Limb (tissue), 2 donors: ENCODE measurements around the gene ZCCHC2.

Experiments used
- DNase-seq, 2 donors: peaks; one replicate each; pipeline ENCODE4 v3.0.0-alpha.2; 2016; ENCODE audit errors: extremely low spot score in 2 of 2

ZCCHC2 gene

GRCh38 chr18:62510789-62511188 is 12.0 kb upstream of the ZCCHC2 start:
- DNase-seq: no peak

DNA sequence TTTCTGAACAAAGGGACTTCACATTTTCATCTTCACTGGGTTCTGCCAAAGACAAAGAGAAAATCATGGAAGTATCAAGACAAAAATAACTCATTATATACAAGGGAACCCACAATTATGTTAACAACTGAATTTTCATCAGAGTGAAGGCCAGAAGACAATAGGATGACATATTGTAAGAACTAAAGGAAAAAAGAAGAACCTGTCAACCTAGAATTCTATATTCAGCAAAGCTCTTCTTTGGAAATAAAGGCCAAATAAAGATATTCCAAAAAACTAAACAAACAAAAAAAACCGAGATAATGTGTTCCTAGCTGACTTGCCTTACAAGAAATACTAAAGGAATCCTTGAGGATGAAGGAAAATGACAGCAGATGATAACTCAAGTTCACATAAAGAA is 10.3 kb upstream of the ZCCHC2 start:
- no peak for DNase-seq

DNA sequence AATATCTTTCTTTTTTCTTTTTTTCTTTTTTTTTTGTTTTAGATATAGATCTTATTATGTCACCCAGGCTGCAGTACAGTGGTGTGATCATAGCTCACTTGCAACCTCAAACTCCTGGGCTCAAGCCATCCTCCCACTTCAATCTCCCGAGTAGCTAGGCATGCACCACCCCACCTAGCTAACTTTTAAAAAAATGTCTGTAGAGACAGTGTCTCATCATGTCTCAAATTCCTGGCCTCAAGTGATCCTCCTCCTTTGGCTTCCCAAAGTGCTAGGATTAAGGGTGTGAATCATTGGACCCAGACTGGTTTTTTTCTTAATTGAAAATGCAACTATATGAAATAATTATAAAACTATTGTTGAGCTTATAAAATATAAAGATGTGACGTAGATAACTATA is 9.8 kb upstream of the ZCCHC2 start:
- DNase-seq: no peak

GRCh38 chr18:62514570-62514969 is 8.3 kb upstream of the ZCCHC2 start:
- no peak for DNase-seq

- DNase-seq: no peak
These were observed 6.6 kb upstream of the ZCCHC2 start for GRCh38 chr18:62516242-62516641.

GRCh38 chr18:62518460-62519375 is 4.1 kb upstream of the ZCCHC2 start:
- DNase-seq: no peak

GRCh38 chr18:62519684-62520083 is 3.1 kb upstream of the ZCCHC2 start:
- no peak for DNase-seq

GRCh38 chr18:62521082-62521481 is 1.7 kb upstream of the ZCCHC2 start:
- DNase-seq: no peak

DNA sequence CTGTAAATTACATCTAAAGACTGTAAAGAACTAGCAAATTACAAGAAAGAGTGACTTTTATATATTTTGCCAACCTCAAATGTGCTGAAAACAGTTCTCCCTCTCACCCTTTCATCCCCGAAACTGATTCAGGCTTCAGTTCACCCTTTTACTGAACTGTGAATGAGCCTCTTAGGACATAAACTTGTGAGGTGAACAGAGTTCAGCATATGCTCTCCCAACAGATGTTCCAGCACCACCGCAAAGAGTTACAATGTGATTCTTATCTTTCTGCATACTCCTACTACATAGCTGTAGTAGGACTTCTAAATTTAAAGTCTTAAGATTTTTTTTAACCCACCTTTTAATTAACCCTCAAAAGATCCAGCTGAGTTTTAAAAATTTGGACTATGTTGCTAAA is 1.2 kb upstream of the ZCCHC2 start:
- no peak for DNase-seq

- no peak for DNase-seq
These were observed 684 bp upstream of the ZCCHC2 start for GRCh38 chr18:62522178-62522503.

DNA sequence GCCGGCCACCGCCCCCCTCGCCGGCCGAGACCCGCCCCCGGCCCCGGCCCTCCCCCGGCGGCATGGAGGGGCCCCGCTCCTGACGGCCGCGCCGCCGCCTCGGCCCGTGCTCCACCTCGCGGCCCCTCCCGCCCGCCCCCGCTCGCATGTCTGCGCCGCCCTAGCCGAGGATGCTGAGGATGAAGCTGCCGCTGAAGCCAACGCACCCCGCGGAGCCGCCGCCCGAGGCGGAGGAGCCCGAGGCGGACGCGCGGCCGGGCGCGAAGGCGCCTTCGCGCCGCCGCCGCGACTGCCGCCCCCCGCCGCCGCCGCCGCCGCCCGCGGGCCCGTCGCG is 397 bp downstream of the ZCCHC2 start:
- no peak for DNase-seq

DNA sequence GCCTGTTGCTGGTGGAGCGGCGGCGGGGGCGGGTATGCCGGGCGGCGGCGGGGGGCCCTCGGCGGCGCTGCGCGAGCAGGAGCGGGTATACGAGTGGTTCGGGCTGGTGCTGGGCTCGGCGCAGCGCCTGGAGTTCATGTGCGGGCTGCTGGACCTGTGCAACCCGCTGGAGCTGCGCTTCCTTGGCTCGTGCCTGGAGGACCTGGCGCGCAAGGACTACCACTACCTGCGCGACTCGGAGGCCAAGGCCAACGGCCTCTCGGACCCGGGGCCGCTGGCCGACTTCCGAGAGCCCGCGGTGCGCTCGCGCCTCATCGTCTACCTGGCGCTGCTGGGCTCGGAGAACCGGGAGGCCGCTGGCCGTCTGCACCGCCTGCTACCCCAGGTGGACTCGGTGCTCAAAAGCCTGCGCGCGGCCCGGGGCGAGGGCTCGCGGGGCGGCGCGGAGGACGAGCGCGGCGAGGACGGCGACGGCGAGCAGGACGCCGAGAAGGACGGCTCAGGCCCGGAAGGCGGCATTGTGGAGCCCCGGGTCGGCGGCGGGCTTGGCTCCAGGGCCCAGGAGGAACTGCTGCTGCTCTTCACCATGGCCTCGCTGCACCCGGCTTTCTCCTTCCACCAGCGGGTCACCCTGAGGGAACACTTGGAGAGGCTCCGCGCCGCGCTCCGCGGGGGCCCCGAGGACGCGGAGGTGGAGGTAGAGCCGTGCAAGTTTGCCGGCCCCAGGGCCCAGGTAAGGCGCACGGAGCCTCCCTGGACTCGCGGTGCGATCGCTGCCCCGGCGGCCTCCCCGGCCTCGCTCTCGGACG is 1.0 kb downstream of the ZCCHC2 start:
- peak in 1 of 2 donors; percentile 76 for DNase-seq

DNA sequence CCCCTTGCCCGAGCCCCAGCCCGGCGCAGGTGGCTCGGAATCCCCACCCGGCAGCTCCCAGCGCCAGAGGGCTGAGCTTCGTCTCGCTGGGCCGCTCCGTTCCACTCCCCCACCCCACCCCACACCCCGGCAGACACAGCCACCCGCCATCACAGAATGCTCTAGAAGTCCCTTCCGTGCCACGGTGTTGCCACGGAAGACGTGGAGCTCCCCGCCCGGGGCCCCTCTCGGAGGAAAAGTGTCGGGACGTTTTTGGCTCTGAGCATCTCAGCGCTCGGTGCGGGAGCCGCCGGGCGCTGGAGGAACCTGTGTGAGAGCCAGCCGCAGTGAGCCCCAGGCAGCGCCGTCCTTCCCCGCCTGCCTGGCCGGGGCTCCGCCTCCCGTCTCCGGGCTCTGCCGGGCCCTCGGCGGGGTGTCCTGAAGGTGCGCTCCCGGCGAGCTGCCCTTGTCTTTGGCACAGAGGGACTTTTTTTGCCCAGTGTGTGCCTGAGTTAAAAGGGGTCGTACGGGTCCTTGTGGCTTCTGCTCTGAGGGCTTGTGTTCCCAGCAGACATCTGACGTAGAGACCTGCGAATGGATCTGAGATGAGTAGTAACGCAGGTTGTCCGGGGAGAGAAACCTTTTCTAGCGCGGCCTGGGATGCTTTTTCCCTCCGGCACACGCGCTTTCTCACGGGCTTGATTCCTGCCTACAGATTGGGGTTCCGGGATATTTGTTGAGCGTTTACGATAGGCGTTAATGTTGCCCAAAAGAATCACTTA is 1.8 kb downstream of the ZCCHC2 start:
- peak in 1 of 2 donors; percentile 78 for DNase-seq

GRCh38 chr18:62525608-62526007 is 2.8 kb downstream of the ZCCHC2 start:
- DNase-seq: no peak

- DNase-seq: peak; percentile 64 to 86
These were observed 3.5 kb downstream of the ZCCHC2 start for GRCh38 chr18:62526098-62527025.

- no peak for DNase-seq
These were observed 6.8 kb downstream of the ZCCHC2 start for GRCh38 chr18:62529597-62529996.

DNA sequence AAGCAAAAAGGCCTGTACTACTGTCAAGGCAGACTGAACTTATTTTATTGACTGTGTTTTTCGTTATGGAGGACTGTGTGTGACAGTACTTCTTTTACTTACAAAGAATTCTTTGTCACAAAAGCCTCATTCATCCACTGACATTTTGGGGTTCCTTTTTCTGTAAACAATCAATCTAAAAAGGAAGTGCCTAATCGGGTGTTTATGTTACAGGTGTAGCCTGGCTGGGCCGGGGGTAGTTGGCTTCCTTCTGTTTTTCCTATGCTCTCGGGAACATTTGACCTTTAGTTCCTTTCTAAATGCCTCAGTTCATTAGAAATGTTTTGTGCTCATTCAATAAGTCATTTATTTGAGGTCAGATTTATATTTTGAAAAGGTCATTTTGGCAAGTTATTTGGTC is 8.3 kb downstream of the ZCCHC2 start:
- no peak for DNase-seq

GRCh38 chr18:62531931-62532330 is 9.1 kb downstream of the ZCCHC2 start:
- DNase-seq: no peak

DNA sequence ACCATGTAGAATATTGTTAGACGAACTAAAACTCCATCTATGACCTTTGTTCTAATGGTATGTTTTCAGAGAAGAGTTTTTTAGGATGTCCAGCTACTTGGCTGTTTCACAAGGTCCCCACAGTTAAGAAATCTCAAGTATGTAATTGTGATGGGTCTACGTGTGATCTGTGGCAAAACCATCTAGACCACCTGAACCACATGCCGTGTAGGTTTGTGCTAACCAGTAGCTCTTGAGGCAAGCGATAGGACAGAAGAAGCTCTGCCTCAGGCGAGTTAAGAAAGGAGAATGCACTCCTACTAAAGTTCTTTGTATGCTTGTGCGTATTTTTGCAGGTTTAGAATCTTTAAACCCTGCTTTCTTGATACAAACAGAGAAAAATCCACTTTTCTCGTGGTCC is 13.2 kb downstream of the ZCCHC2 start:
- no peak for DNase-seq

DNA sequence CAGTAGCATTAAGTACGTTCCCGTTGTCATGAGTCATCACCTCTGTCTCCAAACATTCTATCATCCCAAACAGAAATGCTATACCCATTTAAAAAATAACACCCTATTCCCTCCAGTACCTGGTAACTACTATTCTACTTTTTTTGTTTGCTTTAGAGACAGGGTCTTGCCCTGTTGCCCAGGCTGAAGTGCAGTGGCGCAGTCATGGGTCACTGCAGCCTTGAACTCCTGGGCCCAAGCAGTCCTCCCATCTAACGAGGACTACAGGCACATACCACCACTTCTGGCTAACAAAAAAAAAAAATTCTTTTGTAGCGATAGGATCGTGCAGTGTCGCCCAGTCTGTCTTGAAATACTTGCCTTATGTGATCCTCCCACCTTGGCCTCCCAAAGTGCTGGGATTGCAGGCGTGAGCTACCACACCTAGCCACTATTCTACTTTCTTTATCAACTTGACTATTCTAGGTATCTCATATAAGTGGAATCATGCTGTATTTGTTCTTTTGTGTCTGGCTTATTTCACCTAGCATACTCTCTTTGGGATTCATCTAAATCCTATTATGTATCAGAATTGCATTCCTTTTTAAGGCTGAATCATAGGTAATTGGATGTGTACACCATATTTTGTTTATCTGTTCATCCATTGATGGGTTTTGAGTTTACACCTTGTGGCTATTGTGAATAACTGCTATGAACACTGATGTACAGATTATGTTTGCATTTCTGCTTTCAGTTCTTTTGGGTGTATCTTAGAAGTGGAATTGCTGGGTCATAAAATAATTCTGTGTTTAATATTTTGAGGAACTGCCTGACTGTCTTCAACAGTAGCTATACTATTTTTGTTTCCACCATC is 14.4 kb downstream of the ZCCHC2 start:
- no peak for DNase-seq
